ENCODE measurements around the gene CUX1.
"Not testable (repeated sequence)": the region's sequence is repeated elsewhere in the genome, so short reads cannot be mapped to it uniquely, and the experiment has no call there.

The CUX1 gene

GRCh38 chr7:102214477-102215072 is 397.1 kb downstream of the CUX1 start:
- no peak for DNase-seq (ENCODE audit: low read depth in 2 of 2)

DNA sequence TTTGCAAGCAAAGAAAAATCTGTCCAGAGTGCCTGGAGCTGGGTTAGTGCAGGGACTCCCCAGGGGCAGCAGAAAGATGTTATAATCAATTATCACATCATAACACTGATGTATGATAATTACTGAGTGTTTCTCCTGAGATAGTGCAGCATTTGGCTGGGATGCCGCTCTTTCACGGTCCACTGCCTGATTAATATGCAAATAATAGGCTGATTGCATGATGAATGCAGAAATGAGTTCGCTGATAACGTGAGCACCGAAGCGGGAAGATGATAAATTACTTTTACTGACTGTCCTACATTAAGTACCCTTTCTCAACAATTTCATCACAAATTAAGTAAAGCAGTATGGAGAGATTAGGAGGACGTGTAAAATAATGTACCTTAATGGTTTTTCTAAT is 397.8 kb downstream of the CUX1 start:
- no peak for DNase-seq (ENCODE audit: low read depth in 2 of 2)

DNA sequence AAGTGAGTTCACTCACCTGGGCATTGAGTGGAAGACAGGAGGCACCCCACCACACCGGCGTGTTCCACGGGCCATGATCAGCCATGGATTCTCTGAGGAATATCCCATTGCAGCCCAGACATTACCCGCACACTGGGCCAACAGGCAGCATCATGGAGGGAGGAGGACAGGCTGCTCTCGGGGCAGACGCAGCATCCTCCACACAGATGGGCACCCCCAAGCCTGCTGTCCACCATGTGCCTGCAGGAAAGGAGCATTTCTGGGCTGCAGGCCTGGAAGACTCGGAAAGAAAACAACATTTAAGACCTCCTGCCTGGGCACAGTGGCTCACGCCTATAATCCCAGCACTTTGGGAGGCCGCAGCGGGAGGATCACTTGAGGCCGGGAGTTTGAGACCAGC is 398.3 kb downstream of the CUX1 start:
- DNase-seq (ENCODE audit: low read depth in 2 of 2), result no peak

DNA sequence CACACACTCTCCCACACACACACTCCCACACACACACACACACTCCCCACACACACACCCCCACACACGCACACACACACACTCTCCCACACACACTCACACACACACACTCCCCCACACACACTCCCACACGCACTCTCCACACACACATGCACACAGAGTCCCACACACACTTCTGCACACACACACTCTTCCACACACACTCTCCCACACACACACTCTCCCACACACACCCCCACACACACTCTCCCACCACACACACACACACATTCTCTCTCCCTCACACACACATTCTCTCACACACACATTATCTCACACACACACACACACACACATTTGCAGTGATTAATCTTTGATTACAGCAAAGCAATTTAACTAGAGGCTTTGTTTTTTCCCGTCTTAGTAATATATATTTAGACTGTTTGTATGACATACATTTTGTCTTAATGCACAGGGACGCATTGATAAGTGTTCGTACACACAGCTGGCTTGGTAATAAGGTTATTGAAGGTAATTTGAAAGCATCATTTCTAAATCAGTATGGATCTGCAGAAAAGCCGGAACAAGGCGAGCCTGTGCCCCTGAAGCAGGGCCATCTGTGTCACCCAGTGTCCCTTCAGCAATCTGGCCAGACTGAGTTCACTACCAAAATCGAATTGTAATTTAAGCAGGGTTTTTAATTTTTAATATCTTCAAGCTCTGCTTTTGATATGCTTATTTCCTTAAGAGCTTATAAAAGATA is 399.3 kb downstream of the CUX1 start:
- no peak for DNase-seq (ENCODE audit: low read depth in 2 of 2)

- DNase-seq (ENCODE audit: low read depth in 2 of 2), result no peak
Measured at GRCh38 chr7:102220229-102220850, 402.9 kb downstream of the CUX1 start.

DNA sequence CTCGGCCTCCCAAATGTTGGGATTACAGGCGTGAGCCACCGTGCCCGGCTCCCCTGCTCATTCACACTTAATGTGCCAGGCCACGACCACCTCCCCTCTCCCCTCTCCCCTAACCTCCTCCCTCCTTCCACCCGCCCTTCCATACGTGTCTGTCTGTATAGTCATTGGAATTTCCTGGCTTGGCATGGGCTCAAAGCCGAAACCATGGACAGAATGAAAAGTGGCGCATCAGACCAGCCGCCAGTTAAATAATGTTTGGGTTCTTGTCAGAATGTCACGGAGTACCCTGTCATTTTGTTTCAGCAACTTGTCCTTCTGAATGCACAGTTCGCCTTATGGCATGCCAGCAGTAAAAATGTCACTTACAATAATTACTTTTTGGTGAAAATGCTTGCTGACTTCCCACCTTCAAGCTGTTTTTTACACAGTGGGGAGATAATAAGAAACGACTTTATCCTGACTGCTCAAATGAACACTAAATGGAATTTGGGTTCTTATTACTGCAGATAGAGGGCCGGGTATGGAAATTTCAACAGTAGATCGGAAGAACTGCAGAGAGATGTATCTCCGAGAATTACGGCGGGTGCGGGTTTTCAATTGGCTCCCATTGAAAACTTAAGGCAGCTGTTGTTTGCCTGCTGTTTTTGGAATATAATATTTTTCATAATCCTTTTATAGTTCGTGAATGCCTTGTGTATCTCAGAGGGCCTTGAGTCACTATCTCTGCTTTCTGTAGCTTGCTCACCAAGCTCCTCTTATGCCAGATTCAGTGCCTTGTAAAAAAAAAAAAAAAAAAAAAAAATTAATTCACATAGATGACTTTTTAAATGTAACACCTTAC is 403.8 kb downstream of the CUX1 start:
- DNase-seq (ENCODE audit: low read depth in 2 of 2), result peak; percentile 55 to 66

- DNase-seq (ENCODE audit: low read depth in 2 of 2), result no peak
Measured at GRCh38 chr7:102221961-102222360, 404.5 kb downstream of the CUX1 start.

DNA sequence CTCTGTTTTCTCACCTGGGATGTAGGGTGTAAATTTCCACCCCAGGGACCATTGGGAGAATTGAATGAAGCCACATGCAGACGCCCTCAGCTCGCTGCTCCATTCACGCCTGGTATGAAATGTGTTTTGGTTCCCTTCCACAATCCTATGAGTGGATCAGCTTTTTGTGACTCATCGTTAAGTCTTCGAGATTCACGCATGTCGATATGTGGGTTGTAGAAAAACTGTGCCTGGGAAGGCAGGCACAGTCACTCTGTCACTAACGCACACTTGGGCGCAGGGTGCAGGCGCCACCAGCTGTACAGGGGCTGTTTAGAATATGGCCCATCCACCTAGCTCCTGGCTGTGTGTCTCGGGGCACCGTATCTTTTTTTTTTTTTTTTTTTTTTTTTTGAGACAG is 405.0 kb downstream of the CUX1 start:
- no peak for DNase-seq (ENCODE audit: low read depth in 2 of 2)

DNA sequence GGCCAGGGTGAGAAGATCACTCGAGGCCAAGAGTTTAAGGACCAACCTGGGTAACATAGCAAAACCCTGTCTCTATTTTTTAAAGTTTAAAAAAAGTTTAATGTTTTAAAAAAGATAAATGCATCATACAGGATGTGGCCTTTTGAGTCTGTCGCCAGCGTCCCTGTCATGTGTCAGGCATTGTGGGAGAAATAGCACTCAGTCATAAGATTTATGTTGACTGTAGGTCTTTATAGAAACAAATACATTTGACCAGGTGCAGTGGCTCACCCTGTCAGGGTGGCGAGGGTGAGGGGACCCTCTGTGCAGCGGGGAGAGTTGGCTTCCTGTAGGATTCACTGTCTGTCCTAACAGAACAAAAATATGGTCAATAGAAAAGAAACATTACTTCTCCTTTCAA is 405.8 kb downstream of the CUX1 start:
- DNase-seq (ENCODE audit: low read depth in 2 of 2), result no peak

DNA sequence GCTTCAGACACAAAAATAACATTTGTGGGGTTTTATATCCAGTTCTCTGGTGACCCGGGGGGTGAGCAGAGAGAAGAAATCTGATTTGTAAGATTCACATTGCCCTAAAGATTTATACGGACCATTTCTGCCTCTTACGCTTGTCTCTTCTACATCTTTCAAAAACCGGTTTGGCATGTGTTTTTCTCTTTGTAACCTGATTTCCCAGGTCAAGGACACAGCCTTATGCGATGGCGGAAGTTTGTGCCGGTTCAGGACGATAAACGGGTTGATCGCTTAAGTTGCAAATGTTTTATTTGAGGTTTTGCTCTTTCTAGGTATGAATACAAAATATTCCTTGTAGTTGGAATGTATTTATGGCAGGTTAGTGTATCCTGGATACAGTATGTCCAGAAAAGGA is 407.6 kb downstream of the CUX1 start:
- no peak for DNase-seq (ENCODE audit: low read depth in 2 of 2)

DNA sequence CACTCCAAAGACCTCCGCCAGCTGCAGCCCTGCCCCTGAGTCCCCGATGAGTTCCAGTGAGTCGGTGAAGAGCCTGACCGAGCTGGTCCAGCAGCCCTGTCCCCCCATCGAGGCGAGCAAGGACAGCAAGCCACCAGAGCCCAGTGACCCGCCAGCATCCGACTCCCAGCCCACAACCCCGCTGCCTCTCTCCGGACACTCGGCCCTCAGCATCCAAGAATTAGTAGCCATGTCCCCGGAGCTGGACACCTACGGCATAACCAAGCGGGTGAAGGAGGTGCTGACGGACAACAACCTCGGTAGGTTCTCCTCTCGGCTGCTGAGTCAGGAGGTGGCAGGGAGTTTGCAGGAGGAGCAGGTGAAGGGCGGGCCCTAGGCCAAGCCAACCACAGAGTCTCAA is 409.9 kb downstream of the CUX1 start:
- no peak for DNase-seq (ENCODE audit: low read depth in 2 of 2)

GRCh38 chr7:102228935-102229334 is 411.5 kb downstream of the CUX1 start:
- DNase-seq (ENCODE audit: low read depth in 2 of 2), result no peak

DNA sequence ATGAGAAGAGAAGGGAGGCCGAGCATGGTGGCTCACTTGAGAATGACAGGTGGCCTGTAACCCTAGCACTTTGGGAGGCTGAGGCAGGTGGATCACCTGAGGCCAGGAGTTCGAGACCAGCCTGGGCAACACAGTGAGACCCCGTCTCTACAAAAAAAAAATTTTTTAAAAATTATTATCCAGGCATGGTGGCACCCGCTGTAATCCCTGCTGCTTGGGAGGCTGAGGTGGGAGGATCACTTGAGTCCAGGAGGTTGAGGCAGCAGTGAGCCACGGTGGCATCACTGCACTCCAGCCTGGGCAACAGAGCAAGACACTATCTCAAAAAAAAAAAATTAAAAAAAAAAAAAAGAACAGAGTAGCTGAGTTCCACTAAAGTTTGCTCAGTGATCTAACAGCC is 412.7 kb downstream of the CUX1 start:
- not testable (repeated sequence) for DNase-seq (ENCODE audit: low read depth in 2 of 2)

- DNase-seq (ENCODE audit: low read depth in 2 of 2), result peak; percentile 28
Measured at GRCh38 chr7:102230593-102230992, 413.2 kb downstream of the CUX1 start.

DNA sequence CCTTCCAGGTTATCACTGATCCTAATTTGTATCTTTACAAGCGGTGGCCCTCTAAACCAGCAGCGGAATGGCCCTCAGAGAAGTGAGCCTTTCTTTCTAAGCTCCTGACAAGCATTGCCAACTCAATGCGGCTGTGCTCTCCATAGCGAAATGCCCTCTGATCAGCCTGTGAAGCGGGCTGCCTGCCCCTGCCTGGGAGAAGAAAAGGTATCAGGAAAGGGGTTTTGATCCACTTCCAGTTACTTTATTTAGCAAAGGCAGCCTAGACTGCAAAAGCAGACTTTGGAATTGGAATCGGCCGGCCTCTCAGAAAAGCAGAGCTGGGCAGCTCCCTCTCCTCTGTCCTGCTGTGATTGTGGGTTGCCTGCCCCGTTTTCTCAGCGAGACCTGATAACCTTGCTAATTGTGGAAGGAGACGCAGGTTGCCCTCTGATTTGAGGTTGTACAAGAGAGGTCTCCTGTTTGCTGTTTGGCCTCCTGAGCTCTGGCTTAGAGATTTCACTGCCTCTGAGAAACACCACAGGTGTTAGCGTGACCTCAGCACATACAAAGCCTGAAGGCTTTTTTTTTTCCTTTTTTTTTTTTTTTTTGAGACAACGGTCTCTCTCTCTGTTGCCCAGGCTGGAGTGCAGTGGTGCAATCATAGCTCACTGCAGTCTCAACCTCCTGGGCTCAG is 415.3 kb downstream of the CUX1 start:
- no peak for DNase-seq (ENCODE audit: low read depth in 2 of 2)

- no peak for DNase-seq (ENCODE audit: low read depth in 2 of 2)
Measured at GRCh38 chr7:102234131-102234530, 416.7 kb downstream of the CUX1 start.

DNA sequence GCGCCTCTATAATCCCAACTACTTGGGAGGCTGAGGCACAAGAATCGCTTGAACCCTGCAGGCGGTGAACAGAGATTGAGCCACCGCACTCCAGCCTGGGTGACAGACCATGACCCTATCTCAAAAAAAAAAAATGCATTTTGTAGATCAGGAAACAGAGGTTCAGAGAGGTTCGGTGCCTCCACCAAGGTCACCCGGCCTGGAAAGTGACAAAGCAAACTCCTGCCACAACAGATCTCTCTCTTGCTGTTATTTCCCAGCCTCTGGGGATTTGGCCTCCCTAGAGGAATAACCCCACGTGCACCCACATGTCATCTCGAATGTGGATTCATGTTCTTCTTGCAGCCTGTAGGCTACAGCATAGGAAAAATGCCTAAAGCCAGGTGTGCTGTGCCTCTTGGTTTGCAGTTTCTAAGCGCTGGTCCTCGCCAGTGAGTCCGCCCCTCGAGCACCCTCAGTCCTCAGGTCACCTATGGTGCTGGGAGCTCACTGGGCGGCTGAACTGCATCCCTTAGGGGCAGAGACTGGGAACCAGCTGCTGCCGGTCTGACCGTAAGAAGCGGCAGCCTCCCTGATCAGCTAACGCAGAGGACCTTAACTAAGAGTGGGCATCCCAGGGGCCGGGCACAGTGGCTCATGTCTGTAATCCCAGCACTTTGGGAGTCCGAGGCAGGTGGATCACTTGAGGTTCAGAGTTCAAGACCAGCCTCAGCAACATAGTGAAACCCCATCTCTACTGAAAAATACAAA is 417.6 kb downstream of the CUX1 start:
- no peak for DNase-seq (ENCODE audit: low read depth in 2 of 2)

- no peak for DNase-seq (ENCODE audit: low read depth in 2 of 2)
Measured at GRCh38 chr7:102236102-102236501, 418.7 kb downstream of the CUX1 start.

DNA sequence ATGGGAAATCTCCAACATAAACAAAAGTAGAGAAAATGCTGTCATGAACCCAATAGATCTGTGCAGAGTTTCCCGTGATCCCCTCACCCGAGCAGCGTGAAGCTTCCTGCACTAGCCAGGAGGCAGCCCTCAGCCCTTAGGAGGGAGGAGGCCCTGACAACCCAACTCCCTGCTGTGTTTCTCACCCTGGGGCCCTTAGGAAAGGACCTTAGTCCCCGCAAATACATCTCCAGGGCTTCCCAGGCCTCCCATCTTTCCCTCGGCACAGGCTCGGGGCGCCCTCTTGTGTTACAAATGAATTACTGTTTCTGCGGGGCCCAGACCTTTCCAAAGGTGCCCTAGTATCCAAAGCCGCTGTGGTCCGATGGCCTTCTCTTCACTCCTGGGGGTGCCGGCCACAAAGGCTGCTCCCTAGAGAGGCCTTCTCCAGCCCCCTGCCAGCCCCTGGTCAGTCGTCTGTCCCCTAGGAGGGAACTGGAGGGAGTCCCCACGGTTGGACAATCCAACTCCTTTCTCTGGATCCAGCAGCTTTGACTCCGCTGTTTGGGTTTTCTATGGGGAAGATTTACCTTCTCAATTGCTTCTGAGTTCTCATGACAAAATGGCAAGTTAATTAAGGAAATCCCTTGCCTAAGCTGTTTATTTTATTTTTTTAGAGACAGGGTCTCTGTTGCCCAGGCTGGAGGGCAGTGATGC is 419.3 kb downstream of the CUX1 start:
- peak in 1 of 2 experiments; percentile 27 for DNase-seq (ENCODE audit: low read depth in 2 of 2)

DNA sequence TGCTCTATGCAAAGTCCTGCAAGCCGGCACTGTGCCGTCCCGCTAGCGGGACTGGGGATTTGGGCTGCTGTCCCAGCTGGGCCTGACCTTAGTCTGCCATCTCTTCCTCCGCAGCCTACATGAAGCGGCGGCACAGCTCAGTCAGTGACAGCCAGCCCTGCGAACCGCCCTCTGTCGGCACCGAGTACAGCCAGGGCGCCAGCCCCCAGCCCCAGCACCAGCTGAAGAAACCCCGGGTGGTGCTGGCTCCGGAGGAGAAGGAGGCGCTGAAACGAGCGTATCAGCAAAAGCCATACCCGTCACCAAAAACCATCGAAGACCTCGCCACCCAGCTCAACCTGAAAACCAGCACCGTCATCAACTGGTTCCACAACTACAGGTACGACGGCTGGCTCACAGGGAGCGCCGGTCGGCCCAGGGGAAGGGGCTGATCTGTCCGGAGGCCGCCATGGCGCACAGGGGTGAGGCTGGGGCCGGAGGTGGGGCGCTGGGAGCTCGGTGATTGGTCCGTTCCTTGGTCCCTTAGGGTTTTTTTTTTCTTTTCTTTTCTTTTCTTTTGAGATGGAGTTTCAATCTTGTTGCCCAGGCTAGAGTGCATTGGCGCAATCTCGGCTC is 421.9 kb downstream of the CUX1 start:
- no peak for DNase-seq (ENCODE audit: low read depth in 2 of 2)

All from fibroblast of skin of left quadriceps (primary cell).